ENCODE results near the gene PPP4R3B.
A peak's percentile ranks its signal among the peaks of the same experiment; 100 is the strongest.

- TF ChIP-seq EZH2 (IDR thresholded peaks at IDR 0.05; ENCODE audit: insufficient read depth, low read length) (no peak), CTCF (IDR thresholded peaks at IDR 0.05; ENCODE audit: insufficient read depth, low read depth, low read length) (peak; percentile 16)
Measured at GRCh38 chr2:55581435-55581834, 36.0 kb downstream of the PPP4R3B start.

Data from astrocyte (in vitro differentiated cells and primary cell).